ENCODE data around the gene WNT2.

Gene WNT2

DNA sequence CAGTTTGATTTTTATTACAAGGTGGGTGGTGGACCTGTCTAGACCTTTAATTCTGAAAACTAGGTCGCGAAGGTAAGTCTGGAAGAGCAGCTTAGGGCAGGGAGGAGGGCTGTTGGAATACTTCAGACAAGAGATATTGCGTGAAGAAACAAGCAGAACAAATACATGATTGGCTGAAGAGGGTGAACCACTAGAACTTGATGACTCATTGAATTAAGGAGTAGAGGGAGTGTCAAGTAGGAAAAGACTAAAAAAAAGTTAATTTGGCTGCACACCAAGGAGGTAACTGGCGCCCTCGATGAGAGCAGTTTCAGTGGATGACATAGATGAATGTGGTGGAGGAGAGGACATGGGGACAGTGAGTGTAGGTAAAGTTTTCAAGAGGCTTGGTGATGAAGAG lies 41.3 kb downstream of the WNT2 start:
- TF ChIP-seq, protein P1, sequence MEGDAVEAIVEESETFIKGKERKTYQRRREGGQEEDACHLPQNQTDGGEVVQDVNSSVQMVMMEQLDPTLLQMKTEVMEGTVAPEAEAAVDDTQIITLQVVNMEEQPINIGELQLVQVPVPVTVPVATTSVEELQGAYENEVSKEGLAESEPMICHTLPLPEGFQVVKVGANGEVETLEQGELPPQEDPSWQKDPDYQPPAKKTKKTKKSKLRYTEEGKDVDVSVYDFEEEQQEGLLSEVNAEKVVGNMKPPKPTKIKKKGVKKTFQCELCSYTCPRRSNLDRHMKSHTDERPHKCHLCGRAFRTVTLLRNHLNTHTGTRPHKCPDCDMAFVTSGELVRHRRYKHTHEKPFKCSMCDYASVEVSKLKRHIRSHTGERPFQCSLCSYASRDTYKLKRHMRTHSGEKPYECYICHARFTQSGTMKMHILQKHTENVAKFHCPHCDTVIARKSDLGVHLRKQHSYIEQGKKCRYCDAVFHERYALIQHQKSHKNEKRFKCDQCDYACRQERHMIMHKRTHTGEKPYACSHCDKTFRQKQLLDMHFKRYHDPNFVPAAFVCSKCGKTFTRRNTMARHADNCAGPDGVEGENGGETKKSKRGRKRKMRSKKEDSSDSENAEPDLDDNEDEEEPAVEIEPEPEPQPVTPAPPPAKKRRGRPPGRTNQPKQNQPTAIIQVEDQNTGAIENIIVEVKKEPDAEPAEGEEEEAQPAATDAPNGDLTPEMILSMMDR (IDR thresholded peaks at IDR 0.05) = no peak

DNA sequence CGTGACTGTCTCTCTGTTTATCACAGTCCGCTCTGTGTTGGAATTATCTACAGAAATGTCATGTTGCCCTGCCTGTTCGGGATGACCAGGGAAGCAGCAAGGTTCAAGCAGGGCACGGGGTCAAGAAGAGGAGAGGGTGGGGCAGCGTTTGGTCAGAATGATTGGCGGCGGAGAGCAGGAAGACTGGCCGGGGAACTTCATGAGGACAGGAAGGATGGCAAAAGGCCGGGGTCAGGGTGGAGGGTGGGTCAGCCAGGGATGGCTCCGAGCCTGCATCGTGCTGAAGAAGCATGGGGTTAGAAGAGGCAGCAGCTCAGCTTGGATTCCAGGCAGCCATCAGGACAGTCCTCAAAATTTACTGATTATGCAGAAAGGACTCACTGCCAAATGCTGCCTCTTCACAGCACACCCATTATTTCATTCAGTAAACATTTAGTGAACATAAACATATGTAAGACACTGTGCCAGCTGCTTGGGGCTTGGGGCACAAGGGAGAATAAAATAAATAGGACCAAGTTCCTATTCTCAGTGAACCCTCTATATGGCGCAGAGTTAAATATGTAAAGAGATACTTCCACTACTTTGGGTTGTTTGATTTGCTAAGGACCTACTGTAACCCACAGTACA lies 42.8 kb downstream of the WNT2 start:
- TF ChIP-seq, protein P1 (IDR thresholded peaks at IDR 0.05) = no peak

DNA sequence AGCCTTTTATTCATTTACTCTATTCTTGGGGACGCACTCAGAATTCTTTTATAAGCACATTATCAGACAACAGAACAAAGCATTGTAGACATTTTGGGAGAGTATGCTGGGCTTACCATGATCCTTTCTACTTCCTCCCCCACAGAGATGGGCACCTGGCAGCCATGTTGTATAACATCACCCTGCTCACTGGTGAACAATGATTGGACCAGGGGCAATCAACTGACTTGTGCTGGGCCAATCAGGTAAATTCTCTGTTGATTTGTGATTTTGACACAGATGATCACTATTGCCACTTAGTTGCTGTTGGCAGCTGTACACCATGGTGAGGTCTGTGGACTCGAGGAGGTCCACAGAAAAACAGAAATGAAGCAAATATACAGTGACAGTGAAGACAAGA lies 43.7 kb downstream of the WNT2 start:
- TF ChIP-seq, protein P1 (IDR thresholded peaks at IDR 0.05) = no peak

DNA sequence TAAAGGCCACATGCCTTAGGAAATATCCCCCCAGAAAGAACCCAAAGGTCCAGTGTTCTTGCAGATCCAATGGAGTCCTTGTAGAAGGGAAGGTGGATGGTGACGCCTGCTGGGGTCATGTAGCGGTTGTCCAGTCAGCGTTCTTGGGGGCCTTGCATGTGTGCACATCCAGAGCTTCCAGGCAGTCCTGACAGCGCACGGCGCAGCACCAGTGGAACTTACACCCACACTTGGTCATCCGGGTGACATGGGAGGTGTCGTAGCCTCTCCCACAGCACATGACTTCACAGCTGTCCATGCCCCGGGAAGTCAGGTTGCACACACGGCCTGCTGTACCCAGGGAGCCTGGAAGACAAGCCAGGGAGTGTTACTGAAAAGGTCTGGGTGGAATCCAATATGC lies 44.8 kb downstream of the WNT2 start:
- TF ChIP-seq, protein P1 (IDR thresholded peaks at IDR 0.05) = no peak

DNA sequence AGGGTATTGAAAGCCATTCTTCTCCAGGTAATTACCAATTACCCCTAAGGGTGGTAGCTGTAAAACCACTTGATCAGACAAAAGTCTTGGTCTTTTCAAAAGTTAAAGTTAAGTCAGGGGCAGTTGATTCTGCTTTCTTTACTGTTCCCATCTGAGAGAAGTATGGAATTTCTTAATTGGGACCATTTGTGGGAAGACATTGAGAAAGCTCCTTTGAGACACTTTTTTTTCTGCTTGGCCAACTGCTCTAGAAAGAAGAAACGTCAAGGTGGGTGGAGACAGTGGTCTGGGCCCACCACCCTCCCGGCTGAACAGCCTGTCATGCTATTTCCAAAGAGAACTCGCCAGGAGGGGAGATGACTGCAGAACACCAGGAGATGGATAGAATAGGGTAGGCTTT lies 45.3 kb downstream of the WNT2 start:
- TF ChIP-seq, protein P1 (IDR thresholded peaks at IDR 0.05) = no peak

DNA sequence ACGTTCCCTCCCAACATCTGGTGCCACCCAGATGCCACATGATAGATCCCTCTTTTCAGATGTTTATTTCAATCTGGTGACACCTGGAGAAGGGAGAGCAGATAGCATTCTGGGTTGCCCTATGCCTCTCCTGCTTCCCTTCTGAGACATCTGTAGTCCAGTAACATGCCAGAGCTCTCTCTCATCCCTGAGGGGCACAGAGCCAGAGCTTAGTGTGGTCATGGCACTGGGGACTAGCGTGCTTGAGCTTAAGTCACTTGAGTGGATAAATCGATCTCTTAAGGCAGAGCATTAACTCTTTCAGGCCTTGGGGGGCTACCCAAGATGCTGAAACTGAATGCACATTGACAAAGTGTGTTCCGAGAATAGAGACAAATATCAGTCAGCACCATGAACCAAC lies 47.9 kb downstream of the WNT2 start:
- TF ChIP-seq, protein P1 (IDR thresholded peaks at IDR 0.05) = no peak

DNA sequence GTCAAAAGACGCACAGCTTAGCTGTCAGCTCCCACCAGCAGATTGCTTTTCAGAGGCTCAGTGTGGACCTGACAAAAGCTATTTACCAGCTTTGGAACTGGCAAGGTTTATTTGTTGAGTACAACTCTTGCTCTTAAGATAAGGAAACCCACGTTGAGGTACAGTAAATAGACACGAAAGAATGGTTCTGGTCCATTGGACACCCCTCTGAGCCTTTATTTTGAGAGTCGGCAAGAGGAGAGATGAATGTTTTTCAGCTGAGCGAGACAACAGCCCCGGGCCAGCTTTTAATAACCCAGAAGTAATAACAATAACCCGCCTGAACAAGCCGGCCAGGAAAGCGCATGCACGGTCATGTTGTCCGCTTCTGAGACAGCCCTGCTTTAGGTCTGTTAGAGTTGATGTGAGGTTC lies 49.0 kb downstream of the WNT2 start:
- TF ChIP-seq, protein P1 (IDR thresholded peaks at IDR 0.05) = no peak

DNA sequence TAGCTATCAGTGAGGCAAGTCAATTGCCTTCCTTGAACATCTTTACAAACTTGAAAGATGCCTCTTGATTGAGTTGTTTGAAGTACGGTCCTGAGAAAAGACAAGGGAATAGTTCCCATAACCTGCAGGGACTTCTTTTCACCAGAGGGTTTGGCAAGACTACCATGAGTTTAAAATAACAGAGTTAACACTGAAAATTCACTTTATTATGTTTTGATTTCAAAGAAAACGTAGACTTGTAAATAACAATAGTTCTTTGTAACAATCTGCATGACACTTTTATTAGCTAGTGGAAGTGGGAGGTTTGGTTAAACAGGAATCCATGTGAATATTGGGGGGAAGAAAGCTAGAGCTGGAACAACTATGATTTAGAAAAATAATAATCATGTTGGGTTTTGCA lies 49.5 kb downstream of the WNT2 start:
- TF ChIP-seq, protein P1 (IDR thresholded peaks at IDR 0.05) = no peak
